ENCODE results near the gene LHFPL3.

LHFPL3 gene

GRCh38 chr7:104805449-104806317 lies 477.3 kb downstream of the LHFPL3 start:
- no peak for DNase-seq

- no peak for DNase-seq
These were observed 479.3 kb downstream of the LHFPL3 start for GRCh38 chr7:104807671-104808070.

GRCh38 chr7:104809906-104810305 lies 481.5 kb downstream of the LHFPL3 start:
- DNase-seq, result no peak

- no peak for DNase-seq
These were observed 485.7 kb downstream of the LHFPL3 start for GRCh38 chr7:104814126-104814525.

GRCh38 chr7:104814671-104815400 lies 486.4 kb downstream of the LHFPL3 start:
- no peak for DNase-seq

GRCh38 chr7:104816537-104816936 lies 488.1 kb downstream of the LHFPL3 start:
- DNase-seq, result no peak

GRCh38 chr7:104818961-104819880 lies 490.8 kb downstream of the LHFPL3 start:
- DNase-seq, result no peak

- no peak for DNase-seq
These were observed 492.6 kb downstream of the LHFPL3 start for GRCh38 chr7:104820836-104821535.

- no peak for DNase-seq
These were observed 494.8 kb downstream of the LHFPL3 start for GRCh38 chr7:104823177-104823576.

- DNase-seq, result no peak
These were observed 496.7 kb downstream of the LHFPL3 start for GRCh38 chr7:104825099-104825498.

- DNase-seq, result no peak
These were observed 497.7 kb downstream of the LHFPL3 start for GRCh38 chr7:104826135-104826534.

GRCh38 chr7:104836976-104837375 lies 508.6 kb downstream of the LHFPL3 start:
- DNase-seq, result no peak

GRCh38 chr7:104838537-104839299 lies 510.3 kb downstream of the LHFPL3 start:
- no peak for DNase-seq

- DNase-seq, result no peak
These were observed 511.4 kb downstream of the LHFPL3 start for GRCh38 chr7:104839842-104840241.

GRCh38 chr7:104841798-104842197 lies 513.4 kb downstream of the LHFPL3 start:
- DNase-seq, result no peak

- DNase-seq, result no peak
These were observed 514.8 kb downstream of the LHFPL3 start for GRCh38 chr7:104843198-104843597.

GRCh38 chr7:104845557-104845956 lies 517.2 kb downstream of the LHFPL3 start:
- no peak for DNase-seq

GRCh38 chr7:104846731-104847130 lies 518.3 kb downstream of the LHFPL3 start:
- no peak for DNase-seq

- peak; percentile 47 for DNase-seq
These were observed 520.0 kb downstream of the LHFPL3 start for GRCh38 chr7:104848138-104848990.

- no peak for DNase-seq
These were observed 522.0 kb downstream of the LHFPL3 start for GRCh38 chr7:104850374-104850773.

GRCh38 chr7:104851268-104851667 lies 522.9 kb downstream of the LHFPL3 start:
- no peak for DNase-seq

All from activated naive CD4-positive, alpha-beta T cell treated with Interleukin-2 at 50 U/mL for 16 hours (primary cell).